ENCODE results near the gene DUSP19. TPM values are rescaled to one million over a fixed set of nuclear protein-coding genes. Genes with fewer than 3 reads are reported as not detected.

DUSP19 gene
- total RNA-seq, 1 donor from 2014 or later: 7.9 TPM

GRCh38 chr2:183124957-183125255, 46.4 kb downstream of the DUSP19 start:
- no peak for DNase-seq (ENCODE audit: low spot score)

GRCh38 chr2:183125659-183126341, 47.3 kb downstream of the DUSP19 start:
- no peak for DNase-seq (ENCODE audit: low spot score)

GRCh38 chr2:183126635-183127034, 48.1 kb downstream of the DUSP19 start:
- DNase-seq (ENCODE audit: low spot score): no peak

GRCh38 chr2:183134016-183134415, 55.5 kb downstream of the DUSP19 start:
- DNase-seq (ENCODE audit: low spot score): no peak

GRCh38 chr2:183148955-183149354, 70.4 kb downstream of the DUSP19 start:
- no peak for DNase-seq (ENCODE audit: low spot score)

GRCh38 chr2:183149489-183149888, 70.9 kb downstream of the DUSP19 start:
- DNase-seq (ENCODE audit: low spot score): no peak

Other genes starting within 250 kb of the DUSP19 start
- 46.5 TPM for gene FRZB, start 212.1 kb upstream of the DUSP19 start, total RNA-seq
- 127 TPM for gene NCKAP1, start 40.3 kb upstream of the DUSP19 start, total RNA-seq
- gene NUP35, start 45.7 kb downstream of the DUSP19 start, total RNA-seq: 12.2 TPM

Measured in mucosa of gallbladder (tissue), 1 donor.